ENCODE data around the gene ADORA1. TPM values are rescaled to one million over a fixed set of nuclear protein-coding genes. Genes with fewer than 3 reads are reported as not detected.

ADORA1 gene
- polyA plus RNA-seq, 1 donor from 2014 or later = not detected

DNA sequence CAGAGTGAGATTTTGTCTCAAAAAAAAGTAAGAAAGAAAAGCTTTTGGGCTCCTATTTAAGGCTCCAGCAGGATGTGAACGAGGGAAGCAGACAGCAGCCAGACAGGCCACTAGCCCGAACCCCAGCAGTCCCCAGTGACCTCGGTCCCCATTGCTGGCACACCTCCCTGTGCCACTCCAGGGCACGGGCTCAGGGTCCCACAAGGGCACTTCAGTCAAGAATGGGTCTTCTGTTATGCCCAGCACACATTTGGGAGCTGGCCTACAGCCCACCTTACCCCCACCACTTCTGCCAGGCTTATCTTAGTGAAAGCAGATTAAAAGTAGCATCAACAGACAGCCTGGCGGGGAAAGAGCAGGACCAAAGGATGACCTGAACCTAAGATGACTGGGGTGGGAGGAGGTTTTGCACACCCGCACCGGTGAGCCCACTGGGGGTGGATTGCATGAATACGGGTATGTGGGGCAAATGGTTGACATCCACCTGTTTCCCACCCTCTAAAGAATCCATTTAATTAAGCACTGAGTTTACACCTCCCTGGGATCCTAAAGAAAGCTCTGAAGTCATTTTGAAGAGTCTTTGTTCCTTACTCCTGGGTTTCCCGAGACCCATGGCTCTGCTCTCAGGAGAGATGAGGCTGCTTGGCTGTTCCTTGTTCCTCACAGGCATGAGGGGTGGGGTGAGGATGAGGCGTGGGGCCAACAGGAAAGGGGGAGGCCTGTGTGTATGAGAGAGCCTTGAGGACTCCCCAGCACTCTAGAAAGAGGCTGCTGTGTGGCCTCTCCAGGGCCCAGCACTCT, 54.3 kb downstream of the ADORA1 start:
- Mint-ChIP-seq H3K27me3 (peaks cover 6% of the 10 kb centered on the region), H3K27ac (no peak overlapping the region), H3K36me3 (no peaks in the 10 kb centered on the region), H3K9me3 (no peaks in the 10 kb centered on the region), H3K4me3 (no peak overlapping the region), H3K4me1 (peaks cover 0 to 2% (median 0%) of the 10 kb centered on the region in 3 donors)

DNA sequence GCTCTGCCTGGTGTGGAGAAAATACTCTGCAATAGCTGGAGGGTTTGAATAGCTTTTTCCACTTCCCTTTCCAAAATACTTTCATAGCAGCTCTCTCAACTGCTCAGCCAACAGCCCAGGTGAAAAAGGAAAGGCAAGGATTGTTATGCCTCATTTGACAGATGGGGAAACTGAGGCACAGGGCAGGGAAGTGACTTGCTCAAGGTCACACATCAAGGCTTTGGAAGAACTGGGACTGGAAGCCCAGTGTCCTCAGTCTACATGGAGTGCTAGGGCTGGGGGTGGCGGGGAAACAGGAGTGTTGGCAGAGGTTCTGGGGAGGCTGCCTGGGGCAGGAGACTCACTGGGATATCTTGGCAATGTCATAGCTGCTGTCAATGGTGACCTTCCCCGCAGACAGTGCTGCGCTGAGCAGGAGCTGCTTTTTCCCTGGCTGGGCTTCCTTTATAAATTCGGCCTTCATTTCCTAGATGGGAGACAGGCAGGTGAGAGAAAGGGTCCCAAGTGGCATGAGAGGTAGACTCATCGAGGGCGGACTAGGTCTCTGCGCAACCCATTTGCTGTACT, 54.9 kb downstream of the ADORA1 start:
- Mint-ChIP-seq H3K27me3 (peaks cover 9% of the 10 kb centered on the region), H3K9me3 (no peaks in the 10 kb centered on the region), H3K27ac (no peak overlapping the region), H3K36me3 (no peaks in the 10 kb centered on the region), H3K4me1 (peaks cover 0 to 2% (median 0%) of the 10 kb centered on the region in 3 donors), H3K4me3 (no peak overlapping the region)

DNA sequence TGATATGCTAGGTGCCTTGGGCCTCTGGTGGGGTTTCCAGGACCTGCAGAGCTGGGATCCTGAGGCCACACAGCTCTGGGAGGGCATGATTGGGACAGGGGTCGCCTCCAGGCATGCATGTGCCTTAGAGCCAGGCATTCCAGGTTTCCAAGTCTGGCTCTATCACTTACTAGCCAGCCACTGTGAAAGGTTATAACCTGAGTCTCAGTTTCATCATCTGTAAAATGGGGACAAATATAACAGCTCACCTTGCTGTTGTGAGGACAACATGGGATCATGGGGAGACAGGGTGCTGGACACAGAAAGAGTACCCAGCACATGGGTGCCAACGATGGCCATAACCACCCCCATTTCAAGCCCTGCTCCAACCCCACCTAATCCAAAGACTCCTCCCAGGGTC, 56.3 kb downstream of the ADORA1 start:
- no peak overlapping the region for H3K27ac Mint-ChIP-seq
- H3K4me1 Mint-ChIP-seq = peaks cover 0 to 1% (median 0%) of the 10 kb centered on the region in 3 donors
- no peaks in the 10 kb centered on the region for H3K9me3 Mint-ChIP-seq
- no peak overlapping the region for H3K4me3 Mint-ChIP-seq
- H3K36me3 Mint-ChIP-seq = no peaks in the 10 kb centered on the region
- peaks cover 6% of the 10 kb centered on the region for H3K27me3 Mint-ChIP-seq

DNA sequence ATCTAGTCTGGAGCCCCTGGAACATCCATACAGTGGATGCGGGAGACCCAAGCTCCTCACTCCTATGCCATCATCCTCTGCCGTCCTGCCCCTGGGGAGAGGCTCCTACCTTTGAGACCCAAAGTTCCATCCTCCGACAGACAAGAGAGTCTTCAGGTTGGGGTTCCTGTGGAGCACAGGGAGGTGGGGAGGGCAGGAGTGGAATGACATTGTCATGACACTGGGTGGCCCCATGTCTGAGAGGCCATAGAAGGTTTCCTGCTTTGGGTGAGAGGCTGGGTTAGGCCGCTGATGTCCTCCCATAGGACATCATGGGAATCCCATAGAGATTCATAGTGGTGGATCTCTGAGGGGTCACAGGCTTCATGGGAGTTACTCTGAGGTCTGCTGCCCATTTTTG, 56.9 kb downstream of the ADORA1 start:
- H3K4me1 Mint-ChIP-seq = peaks cover 0 to 1% (median 0%) of the 10 kb centered on the region in 3 donors
- H3K27me3 Mint-ChIP-seq = peaks cover 5% of the 10 kb centered on the region
- H3K9me3 Mint-ChIP-seq = no peaks in the 10 kb centered on the region
- peaks cover 2% of the 10 kb centered on the region for H3K36me3 Mint-ChIP-seq
- no peak overlapping the region for H3K27ac Mint-ChIP-seq
- no peak overlapping the region for H3K4me3 Mint-ChIP-seq

DNA sequence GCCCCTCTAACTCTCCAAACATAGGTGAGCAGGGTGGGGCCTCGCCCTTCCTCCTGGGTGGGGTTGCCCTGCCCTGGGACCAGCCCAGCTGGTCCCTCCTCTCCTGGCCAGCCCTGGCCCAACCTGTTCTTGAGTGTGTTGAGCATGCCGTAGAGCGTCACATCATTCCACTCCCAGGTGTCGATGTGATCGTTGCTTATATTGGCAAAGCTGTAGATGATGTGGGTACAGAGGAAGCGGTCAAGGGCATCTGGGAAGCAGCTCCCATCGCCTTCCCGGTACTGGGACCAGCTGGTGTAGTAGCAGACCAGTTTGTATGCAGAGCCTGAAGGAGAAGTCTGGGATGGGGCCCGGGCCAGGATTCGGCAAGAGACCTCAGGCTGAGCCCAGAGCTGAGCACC, 57.5 kb downstream of the ADORA1 start:
- peaks cover 3% of the 10 kb centered on the region for H3K36me3 Mint-ChIP-seq
- no peak overlapping the region for H3K27ac Mint-ChIP-seq
- H3K27me3 Mint-ChIP-seq = peaks cover 7% of the 10 kb centered on the region
- H3K4me1 Mint-ChIP-seq = peaks cover 0 to 1% (median 0%) of the 10 kb centered on the region in 3 donors
- H3K4me3 Mint-ChIP-seq = no peak overlapping the region
- H3K9me3 Mint-ChIP-seq = no peaks in the 10 kb centered on the region

DNA sequence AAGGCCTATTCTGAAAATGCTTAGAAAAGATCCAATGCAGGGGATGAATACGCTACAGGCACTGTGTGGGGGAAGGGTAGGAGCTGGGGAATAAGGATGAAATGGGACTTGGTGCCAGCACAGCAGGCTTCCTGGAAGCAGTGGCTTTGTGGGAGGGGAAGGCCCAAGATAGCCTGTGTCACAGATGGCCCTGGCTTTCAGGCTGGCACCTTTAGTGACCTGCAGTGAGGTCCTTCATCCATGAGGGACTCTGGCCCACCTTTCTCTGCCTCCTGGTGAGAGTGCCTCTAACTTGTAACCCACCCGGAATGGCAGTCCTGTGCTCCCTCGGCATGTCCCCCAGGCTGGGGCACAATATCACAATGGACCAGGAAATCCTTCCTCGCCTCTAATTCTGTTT, 58.1 kb downstream of the ADORA1 start:
- no peak overlapping the region for H3K27ac Mint-ChIP-seq
- H3K27me3 Mint-ChIP-seq = peaks cover 7% of the 10 kb centered on the region
- H3K9me3 Mint-ChIP-seq = no peaks in the 10 kb centered on the region
- H3K4me1 Mint-ChIP-seq = peaks cover 0 to 1% (median 0%) of the 10 kb centered on the region in 3 donors
- peaks cover 3% of the 10 kb centered on the region for H3K36me3 Mint-ChIP-seq
- H3K4me3 Mint-ChIP-seq = no peak overlapping the region

DNA sequence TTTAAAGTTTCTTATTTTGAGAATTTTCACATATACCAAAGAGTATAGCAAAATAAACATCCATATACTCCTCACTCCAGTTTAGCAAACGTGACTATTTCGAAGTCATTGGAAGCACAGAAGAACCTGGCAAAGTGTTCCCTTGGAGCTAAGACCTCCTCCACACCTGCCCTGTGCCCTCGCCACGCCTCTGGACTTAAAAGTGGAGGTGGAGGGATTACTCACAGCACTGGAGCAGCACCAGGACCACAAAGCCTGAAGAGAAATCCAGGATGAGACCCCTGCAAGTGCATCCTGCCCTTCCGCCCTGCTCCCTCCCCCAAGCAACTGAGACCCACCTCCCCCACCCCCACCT, 58.5 kb downstream of the ADORA1 start:
- Mint-ChIP-seq H3K4me3 (no peak overlapping the region), H3K9me3 (no peaks in the 10 kb centered on the region), H3K36me3 (peaks cover 3% of the 10 kb centered on the region), H3K4me1 (peaks cover 0 to 1% (median 0%) of the 10 kb centered on the region in 3 donors), H3K27me3 (peaks cover 7% of the 10 kb centered on the region), H3K27ac (no peak overlapping the region)

DNA sequence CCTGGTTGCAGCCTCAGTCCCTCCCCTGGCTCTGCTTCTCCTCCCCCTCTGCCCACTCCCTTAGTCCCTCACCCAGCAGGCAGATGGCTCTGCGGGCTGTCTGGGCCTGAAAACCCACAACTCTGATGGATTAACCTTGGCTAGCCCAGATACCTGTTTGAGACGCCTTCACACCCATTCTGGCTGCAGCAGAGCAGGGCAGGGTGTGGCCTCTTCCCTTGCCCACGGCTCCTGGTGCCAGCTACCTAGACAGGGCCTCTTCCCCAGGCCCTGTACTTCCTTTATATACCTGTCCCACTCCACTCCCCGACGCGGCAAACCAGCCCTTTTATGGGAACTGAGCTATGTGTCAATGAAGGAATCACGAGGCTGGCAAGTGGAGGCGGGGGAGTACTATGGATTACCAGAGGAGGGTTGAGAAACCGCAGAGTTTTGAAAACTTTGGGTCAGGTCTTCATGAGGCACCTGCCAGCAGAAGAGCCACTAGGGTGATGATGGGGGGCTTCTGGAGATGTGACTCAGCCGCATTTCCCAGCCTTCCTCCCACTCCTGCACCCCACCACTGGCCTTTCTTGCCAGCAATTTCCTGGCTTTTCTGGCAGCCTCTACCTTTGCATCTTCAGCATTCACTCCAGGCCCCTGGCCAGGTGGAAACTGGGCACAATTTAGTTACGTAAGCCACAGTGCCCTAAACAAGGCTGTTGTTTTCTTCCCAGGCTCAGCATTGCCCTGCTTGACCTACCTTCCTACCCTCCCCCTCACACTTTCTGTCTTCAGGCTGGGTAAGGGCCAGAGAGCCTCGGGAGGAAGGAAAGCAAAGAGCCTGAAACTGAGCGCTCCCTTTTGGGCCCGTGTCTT, 59.1 kb downstream of the ADORA1 start, which contains the start of gene CHI3L1:
TSS of gene CHI3L1 (minus strand) at position 259 of the 858 bp plus-strand sequence. CDS start at position 178, 81 bp downstream.
- no peak within 1 kb of the TSS for H3K27ac Mint-ChIP-seq

DNA sequence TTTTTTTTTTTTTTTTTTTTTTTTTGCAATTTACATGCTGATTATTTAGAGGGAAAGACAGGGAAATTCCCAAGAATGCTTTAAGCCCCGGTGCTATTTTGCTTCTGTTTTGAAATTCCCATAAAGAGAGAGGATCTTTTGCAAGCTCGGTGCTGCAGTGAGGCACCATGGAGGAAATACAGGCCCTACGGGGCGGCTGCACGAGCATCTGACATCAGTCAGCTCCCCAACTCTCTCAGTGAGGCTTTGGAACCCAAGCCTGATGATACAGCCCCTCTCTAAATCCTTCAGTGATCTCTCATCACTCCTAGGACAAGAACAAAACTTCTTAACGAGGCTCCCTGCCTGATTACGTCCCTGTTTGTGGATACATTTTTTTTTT, 59.8 kb downstream of the ADORA1 start:
- no peaks in the 10 kb centered on the region for H3K9me3 Mint-ChIP-seq
- peaks cover 0 to 1% (median 0%) of the 10 kb centered on the region in 3 donors for H3K4me1 Mint-ChIP-seq
- H3K27me3 Mint-ChIP-seq = peaks cover 7% of the 10 kb centered on the region
- H3K27ac Mint-ChIP-seq = no peak overlapping the region
- no peak overlapping the region for H3K4me3 Mint-ChIP-seq
- peaks cover 3% of the 10 kb centered on the region for H3K36me3 Mint-ChIP-seq

More for the DNA sequence above, 59.1 kb downstream of the ADORA1 start, which contains the start of gene CHI3L1:
- no peak within 1 kb of the TSS for H3K4me3 Mint-ChIP-seq
- no peaks in the 10 kb centered on the region for H3K9me3 Mint-ChIP-seq
- peaks cover 7% of the 10 kb centered on the region for H3K27me3 Mint-ChIP-seq
- peaks cover 3% of the 10 kb centered on the region for H3K36me3 Mint-ChIP-seq
- peaks cover 0 to 1% (median 0%) of the 10 kb centered on the region in 3 donors for H3K4me1 Mint-ChIP-seq

DNA sequence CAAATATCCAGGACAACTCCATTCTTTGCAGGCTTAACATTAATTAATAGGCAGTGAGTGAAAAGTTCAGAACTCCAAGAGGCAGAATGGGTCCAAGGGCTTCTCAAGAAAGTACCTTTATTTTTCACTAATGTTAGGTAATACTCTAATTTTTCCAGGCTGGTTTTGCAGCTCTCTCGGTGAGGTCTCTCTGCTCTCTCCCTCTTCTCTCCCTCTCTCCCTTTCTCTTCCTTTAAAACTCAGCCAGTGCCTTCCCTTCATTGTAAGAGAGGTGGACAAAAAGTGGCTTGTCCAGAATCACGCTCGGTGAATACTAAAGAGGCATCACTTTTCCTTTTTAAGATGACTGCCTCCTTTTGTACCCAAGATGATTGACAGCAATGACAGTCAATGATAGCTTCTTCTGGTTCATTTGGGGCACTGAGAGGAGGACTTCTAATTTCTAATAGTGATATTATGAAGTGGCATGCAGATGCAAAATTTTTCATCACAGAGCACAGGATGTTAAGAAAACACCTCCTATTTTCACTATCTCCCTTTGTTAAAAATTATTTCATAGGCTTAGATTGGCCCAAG, 60.3 kb downstream of the ADORA1 start:
- no peak overlapping the region for H3K27ac Mint-ChIP-seq
- peaks cover 3% of the 10 kb centered on the region for H3K36me3 Mint-ChIP-seq
- H3K27me3 Mint-ChIP-seq = peaks cover 7% of the 10 kb centered on the region
- no peak overlapping the region for H3K4me3 Mint-ChIP-seq
- H3K9me3 Mint-ChIP-seq = no peaks in the 10 kb centered on the region
- peaks cover 0 to 1% (median 0%) of the 10 kb centered on the region in 3 donors for H3K4me1 Mint-ChIP-seq

DNA sequence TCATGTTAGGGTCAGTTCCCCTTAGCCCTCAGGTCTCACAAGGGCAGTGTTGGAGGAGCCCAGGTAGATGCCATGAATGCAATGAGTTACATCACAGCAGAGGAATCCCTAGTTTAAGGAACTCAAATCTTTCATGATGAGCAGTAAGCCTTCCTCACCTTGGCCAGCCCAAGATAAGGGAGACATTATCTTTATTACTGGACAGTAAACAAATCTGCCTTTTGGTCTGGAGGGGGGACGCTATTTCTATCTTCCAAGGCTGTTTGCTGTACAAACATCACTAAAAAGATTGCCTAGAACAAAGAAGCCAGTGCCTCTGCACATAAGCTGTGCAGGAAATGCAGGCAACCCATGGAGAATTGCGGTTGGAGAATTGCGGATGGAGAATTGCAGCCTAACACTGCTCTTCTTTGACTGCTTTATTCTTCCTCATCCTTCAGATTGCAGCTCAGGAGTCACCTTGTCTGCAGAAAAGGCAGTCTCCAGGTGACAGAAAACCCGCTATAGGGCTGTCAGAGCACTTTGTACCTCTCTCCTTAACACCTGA, 61.2 kb downstream of the ADORA1 start:
- Mint-ChIP-seq H3K27me3 (peaks cover 7% of the 10 kb centered on the region), H3K4me1 (peaks cover 0 to 1% (median 0%) of the 10 kb centered on the region in 3 donors), H3K9me3 (no peaks in the 10 kb centered on the region), H3K27ac (no peak overlapping the region), H3K4me3 (no peak overlapping the region), H3K36me3 (peaks cover 3% of the 10 kb centered on the region)

DNA sequence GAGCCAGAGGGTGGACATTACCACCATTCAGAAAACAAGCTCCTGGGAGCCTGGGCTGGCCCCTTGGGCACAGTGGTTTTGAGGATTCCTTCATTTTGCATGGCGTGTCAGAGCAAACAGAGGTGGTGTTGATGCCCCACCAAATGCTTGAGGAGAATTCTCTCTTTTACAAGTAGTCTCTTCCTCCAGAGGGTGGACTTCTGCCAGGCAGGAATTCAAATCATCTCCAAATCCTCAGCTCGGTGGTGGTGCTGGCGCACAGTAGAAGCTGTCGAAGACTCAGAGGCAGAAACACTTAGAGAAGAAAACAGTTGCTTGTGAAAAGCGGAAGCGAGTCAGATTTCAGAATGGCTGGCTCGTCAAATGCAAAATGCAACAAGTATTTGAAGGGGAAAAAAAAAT, 62.4 kb downstream of the ADORA1 start:
- H3K27ac Mint-ChIP-seq = no peak overlapping the region
- peaks cover 7% of the 10 kb centered on the region for H3K27me3 Mint-ChIP-seq
- H3K4me3 Mint-ChIP-seq = no peak overlapping the region
- peaks cover 3% of the 10 kb centered on the region for H3K36me3 Mint-ChIP-seq
- H3K9me3 Mint-ChIP-seq = no peaks in the 10 kb centered on the region
- peaks cover 0 to 1% (median 0%) of the 10 kb centered on the region in 3 donors for H3K4me1 Mint-ChIP-seq

DNA sequence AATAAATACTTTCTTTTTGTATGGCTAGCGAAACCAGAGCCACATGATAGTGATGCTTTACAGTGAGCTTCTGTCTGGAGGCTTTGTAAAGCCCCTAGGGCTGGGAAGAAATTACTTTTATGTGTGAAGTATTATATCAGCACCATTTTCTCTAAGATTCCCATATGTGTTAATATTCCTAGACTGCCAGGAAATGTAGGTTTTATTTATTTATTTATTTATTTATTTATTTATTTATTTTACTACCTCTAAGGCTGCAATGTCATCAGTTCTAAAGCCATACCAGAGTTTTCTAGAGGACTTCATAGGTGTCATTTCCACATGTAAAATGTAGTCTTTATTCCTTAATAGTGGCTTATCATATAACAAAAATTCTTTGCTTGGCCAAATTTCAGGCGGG, 63.4 kb downstream of the ADORA1 start:
- Mint-ChIP-seq H3K4me1 (peaks cover 0 to 1% (median 0%) of the 10 kb centered on the region in 3 donors), H3K27me3 (peaks cover 8% of the 10 kb centered on the region), H3K27ac (no peak overlapping the region), H3K9me3 (no peaks in the 10 kb centered on the region), H3K4me3 (no peak overlapping the region), H3K36me3 (peaks cover 3% of the 10 kb centered on the region)

DNA sequence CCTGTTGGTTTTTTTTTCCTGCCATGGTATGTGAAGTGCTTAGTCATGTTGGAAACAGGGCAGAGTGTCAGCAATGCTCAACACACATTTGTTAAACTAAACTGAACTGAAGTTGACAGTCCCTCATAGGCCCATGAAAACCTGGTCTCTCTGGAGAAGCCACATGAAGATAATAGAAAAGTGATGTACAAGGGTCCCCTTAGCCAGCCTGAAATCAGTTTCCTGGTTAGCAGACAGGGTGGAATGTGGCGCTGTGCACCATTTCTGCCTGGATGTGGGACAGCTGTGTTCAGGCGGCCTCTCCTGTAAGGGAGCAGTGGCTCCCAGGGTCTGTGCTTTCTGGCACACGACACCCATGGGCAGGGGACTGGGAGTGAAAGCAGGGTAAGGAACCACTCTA, 68.8 kb downstream of the ADORA1 start:
- no peaks in the 10 kb centered on the region for H3K4me1 Mint-ChIP-seq
- peaks cover 0 to 3% (median 1%) of the 10 kb centered on the region in 3 donors for H3K9me3 Mint-ChIP-seq
- no peak overlapping the region for H3K27ac Mint-ChIP-seq
- H3K36me3 Mint-ChIP-seq = no peaks in the 10 kb centered on the region
- peaks cover 16% of the 10 kb centered on the region for H3K27me3 Mint-ChIP-seq
- no peak overlapping the region for H3K4me3 Mint-ChIP-seq

Data from IgD-negative memory B cell (primary cell).